Activated CD4-positive, alpha-beta T cell treated with anti-CD3 and anti-CD28 coated beads, Interleukin-2, amount 10 ng/mL, durations not matched to agents 24 days and 14 days (primary cell): ENCODE results near the gene ANKS1B. TPM values are rescaled to one million over a fixed set of nuclear protein-coding genes. Genes with fewer than 3 reads are reported as not detected.

ENCODE experiments used
- DNase-seq: peaks from one replicate; pipeline ENCODE4 v3.0.0; 2022
- H3K27ac Mint-ChIP-seq: one replicate; pipeline ENCODE4 v1.8.0; 2022; ENCODE audit warnings: mild to moderate bottlenecking, mixed read lengths
- H3K27me3 Mint-ChIP-seq: one replicate; pipeline ENCODE4 v1.8.0; 2022; ENCODE audit warnings: mixed read lengths
- H3K36me3 Mint-ChIP-seq: one replicate; pipeline ENCODE4 v1.8.0; 2022; ENCODE audit warnings: low read depth, mild to moderate bottlenecking, mixed read lengths
- H3K4me1 Mint-ChIP-seq: one replicate; pipeline ENCODE4 v1.8.0; 2021; ENCODE audit warnings: mixed read lengths
- H3K4me3 Mint-ChIP-seq: one replicate; pipeline ENCODE4 v1.8.0; 2022; ENCODE audit warnings: mild to moderate bottlenecking, moderate library complexity, mixed read lengths
- H3K9me3 Mint-ChIP-seq: one replicate; pipeline ENCODE4 v1.8.0; 2021; ENCODE audit warnings: mixed read lengths
- intact Hi-C: fragments of 100-400 bp; cut with micrococcal nuclease; formaldehyde crosslinking; loops from one replicate; pipeline ENCODE4 v1.15.1; 2023
- total RNA-seq: library from RNA; stranded (reverse); gene quantifications from 2 replicates; pipeline ENCODE4 v1.2.3, GENCODE V29; 2022

Gene ANKS1B
- total RNA-seq, 1 donor from 2014 or later, result 1.5 TPM

DNA sequence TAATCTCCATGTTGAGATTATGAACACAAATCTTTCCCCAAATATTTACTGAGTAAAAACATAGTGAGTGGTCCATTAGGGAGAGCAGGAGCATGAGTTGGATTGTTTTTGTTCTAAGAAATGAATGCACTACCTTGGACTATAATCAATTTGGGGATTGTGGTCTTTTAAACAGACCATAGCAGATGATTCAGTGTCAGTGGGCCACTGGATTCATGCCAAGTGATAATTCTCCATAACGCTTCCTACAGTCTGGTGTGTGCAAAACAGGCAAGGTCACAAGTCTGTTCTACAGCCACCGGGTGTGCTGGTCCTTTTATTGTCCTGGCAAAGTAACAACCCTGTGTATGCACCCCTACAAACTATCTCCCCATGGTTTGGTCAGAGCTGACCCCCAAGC, 1073.3 kb downstream of the ANKS1B start:
- no peaks in the 10 kb centered on the region for H3K4me1 Mint-ChIP-seq
- DNase-seq, result no peak
- H3K36me3 Mint-ChIP-seq, result no peaks in the 10 kb centered on the region
- H3K27me3 Mint-ChIP-seq, result no peaks in the 10 kb centered on the region
- H3K4me3 Mint-ChIP-seq, result no peak overlapping the region
- intact Hi-C loops, result no loop called here
- H3K27ac Mint-ChIP-seq, result no peak overlapping the region
- no peaks in the 10 kb centered on the region for H3K9me3 Mint-ChIP-seq

DNA sequence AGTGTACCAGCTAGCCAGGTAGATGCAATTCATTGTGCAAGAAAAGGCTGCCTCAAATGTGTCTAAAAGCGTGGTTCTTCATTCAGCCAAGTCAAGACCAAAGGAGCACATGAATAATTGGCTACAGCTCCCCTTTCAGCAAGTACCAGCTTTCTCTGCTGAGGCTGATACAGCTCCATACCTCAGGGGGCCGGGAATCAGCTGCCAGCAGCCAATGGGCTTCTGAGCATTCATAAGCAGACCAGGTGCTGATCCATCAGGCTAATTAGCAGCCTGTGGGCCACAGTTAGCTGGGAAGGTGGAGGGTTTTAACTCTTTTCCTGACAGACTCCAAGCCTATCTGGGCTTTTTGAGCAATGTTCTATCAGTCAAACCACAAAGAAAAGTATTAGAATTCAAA, 1075.0 kb downstream of the ANKS1B start:
- Mint-ChIP-seq H3K27ac (no peak overlapping the region), H3K4me3 (no peak overlapping the region), H3K9me3 (no peaks in the 10 kb centered on the region), H3K4me1 (no peaks in the 10 kb centered on the region), H3K27me3 (no peaks in the 10 kb centered on the region), H3K36me3 (no peaks in the 10 kb centered on the region)
- intact Hi-C loops, result no loop called here
- DNase-seq, result no peak

DNA sequence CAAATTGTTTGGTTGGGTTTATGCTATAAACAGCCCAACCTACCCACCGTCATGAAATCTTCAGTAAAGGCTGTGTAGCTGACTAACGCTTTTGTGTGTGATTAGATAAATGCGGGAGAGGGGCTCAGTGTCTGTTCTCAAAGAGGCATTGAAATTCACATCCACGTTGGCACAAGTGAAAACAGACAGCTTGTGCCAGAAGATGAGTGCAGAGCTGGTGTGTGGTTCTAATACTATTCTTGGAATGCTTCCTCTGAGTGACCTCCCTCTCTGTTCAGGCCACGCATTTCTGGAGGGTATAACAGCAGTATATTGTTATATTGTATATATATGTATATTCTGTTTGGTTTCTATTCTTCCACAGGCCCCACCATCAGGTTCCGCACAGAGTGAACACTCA, 1075.9 kb downstream of the ANKS1B start:
- DNase-seq, result no peak
- Mint-ChIP-seq H3K27me3 (no peaks in the 10 kb centered on the region), H3K4me3 (no peak overlapping the region), H3K27ac (no peak overlapping the region), H3K36me3 (no peaks in the 10 kb centered on the region), H3K9me3 (no peaks in the 10 kb centered on the region), H3K4me1 (no peaks in the 10 kb centered on the region)
- intact Hi-C loops, result no loop called here

DNA sequence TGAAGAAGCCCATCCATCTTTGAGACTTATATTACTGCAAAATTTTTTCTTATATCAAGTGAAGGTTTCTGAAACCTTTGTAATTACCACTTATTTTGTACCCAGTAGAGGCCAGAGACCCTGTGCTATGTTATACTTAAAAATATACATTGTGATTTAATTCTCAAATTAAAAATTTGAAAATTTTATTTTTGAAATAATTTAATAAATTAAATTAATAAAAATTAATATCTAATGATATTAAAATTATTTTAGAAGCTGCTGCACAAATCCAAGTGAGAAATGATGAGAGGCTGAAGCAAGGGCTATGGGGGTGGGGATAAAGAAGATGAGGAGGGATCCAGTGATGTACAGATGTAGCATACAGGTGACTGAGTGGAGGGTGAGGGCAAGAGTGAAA, 1080.9 kb downstream of the ANKS1B start:
- no peaks in the 10 kb centered on the region for H3K4me1 Mint-ChIP-seq

DNA sequence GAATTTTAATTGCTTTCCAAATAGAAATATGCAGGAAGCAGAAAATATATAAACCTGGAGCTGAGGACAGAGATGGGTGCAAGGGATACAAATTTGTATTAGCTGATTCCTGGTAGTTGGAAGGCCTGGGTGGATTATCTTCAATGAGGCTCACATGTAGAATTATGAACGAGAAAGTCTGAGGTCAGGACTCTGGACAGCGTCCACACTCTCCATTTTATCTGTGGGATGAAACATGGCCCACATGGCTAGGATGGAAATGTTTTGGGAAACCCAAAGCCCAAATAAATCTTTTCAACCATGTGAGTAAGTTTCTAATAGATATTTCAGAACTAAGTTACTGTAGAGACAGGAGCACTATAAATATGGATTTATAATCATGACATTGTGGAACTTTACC, 1083.5 kb downstream of the ANKS1B start:
- H3K27me3 Mint-ChIP-seq, result peaks cover 32% of the 10 kb centered on the region
- no peaks in the 10 kb centered on the region for H3K9me3 Mint-ChIP-seq
- H3K4me1 Mint-ChIP-seq, result no peaks in the 10 kb centered on the region
- intact Hi-C loops, result no loop called here
- no peak overlapping the region for H3K4me3 Mint-ChIP-seq
- DNase-seq, result no peak
- no peaks in the 10 kb centered on the region for H3K36me3 Mint-ChIP-seq
- no peak overlapping the region for H3K27ac Mint-ChIP-seq

More for the DNA sequence above, 1080.9 kb downstream of the ANKS1B start:
- Mint-ChIP-seq H3K9me3 (no peaks in the 10 kb centered on the region), H3K4me3 (no peak overlapping the region), H3K27me3 (peaks cover 12% of the 10 kb centered on the region), H3K36me3 (no peaks in the 10 kb centered on the region), H3K27ac (no peak overlapping the region)
- intact Hi-C loops, result no loop called here
- no peak for DNase-seq

DNA sequence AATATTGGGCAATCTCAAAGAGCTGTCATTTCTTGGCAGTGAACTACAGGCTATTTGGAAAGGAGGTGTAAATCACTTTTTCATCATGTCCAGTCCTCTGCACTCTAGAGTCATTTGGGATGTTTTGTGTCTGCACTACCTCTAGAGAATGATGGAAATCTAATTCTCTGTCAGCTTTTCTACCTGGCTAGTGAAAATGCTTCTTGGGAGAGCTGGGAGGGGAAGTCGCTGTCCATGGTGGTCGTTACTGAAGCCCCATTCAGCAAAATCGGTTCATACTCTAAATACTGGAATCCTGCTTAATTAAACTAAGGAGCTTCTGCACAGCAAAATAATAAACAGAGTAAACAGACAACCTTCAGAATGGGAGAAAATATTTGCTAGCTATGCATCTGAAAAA, 1087.8 kb downstream of the ANKS1B start:
- DNase-seq, result no peak
- H3K27me3 Mint-ChIP-seq, result peaks cover 62% of the 10 kb centered on the region

DNA sequence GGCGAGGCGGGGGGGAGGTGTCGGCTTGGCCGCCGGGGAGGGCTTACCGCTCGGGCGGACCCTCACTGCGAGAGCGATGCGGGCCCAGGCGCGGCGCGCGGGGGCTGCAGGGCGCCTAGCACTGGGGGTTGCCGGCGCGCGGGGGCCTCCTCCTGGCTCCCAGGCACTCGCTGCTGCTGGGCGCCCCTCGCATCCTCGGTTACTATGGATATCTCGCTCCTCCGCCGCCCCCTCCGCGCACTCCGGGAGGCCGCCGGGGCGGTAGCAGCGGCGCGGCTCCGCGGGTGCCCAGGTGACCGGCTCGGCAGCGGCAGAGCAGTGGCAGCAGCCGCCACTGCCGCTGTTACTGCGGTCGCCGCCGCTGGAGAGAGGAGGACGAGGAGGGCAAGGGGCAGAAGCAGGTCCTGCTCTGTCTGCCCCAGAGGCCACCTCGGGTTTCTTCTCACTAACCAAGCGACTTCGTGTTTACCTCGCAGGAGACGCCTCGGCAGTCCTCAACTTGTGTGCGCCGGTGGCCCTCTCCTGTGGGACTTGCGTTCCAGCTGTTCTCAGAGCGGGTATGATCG, 1089.6 kb downstream of the ANKS1B start:
- Mint-ChIP-seq H3K4me3 (no peak overlapping the region), H3K4me1 (no peaks in the 10 kb centered on the region), H3K27ac (no peak overlapping the region), H3K27me3 (peaks cover 64% of the 10 kb centered on the region), H3K36me3 (no peaks in the 10 kb centered on the region), H3K9me3 (no peaks in the 10 kb centered on the region)
- no peak for DNase-seq
- intact Hi-C loops, result no loop called here

More for the DNA sequence above, 1087.8 kb downstream of the ANKS1B start:
- Mint-ChIP-seq H3K4me1 (no peaks in the 10 kb centered on the region), H3K9me3 (no peaks in the 10 kb centered on the region), H3K27ac (no peak overlapping the region), H3K4me3 (no peak overlapping the region), H3K36me3 (no peaks in the 10 kb centered on the region)
- intact Hi-C loops, result no loop called here

DNA sequence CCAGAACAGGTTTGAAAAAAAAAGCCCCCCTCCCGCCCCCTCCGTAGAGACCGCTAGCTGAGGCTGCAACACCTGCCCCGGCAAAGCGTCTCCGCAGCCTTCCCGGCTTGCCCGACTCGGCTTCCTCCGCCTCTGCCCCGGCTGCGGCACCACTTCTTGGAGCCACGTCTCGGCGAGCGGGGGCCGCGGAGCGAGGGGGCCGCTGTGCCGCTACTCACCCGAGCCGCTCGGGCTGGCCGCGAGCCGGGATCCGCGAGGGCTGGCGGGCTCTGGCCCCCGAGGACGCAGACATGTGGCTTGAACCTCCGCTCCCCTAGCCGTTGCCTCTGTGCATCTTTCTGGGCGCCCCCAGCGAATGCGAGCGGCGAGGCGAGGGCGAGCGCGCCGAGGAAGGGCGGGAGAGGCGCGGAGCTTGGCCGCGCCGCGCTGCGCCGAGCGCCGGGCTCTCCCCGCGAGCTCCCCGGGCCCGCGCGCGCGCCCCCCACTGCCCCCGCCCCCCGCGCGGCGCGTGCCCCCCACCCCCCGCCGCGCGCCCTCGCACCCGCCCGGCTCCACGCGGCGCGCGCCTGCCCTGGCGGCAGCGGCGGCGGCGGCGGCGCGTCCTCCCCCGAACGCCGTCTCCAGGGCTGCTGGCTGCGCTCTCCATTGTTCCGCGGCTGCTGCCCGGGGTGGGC, 1090.2 kb downstream of the ANKS1B start:
- H3K4me3 Mint-ChIP-seq, result no peak overlapping the region
- peaks cover 70% of the 10 kb centered on the region for H3K27me3 Mint-ChIP-seq
- H3K4me1 Mint-ChIP-seq, result no peaks in the 10 kb centered on the region
- H3K36me3 Mint-ChIP-seq, result no peaks in the 10 kb centered on the region
- H3K9me3 Mint-ChIP-seq, result no peaks in the 10 kb centered on the region
- H3K27ac Mint-ChIP-seq, result no peak overlapping the region
- no peak for DNase-seq
- intact Hi-C loops, result no loop called here

DNA sequence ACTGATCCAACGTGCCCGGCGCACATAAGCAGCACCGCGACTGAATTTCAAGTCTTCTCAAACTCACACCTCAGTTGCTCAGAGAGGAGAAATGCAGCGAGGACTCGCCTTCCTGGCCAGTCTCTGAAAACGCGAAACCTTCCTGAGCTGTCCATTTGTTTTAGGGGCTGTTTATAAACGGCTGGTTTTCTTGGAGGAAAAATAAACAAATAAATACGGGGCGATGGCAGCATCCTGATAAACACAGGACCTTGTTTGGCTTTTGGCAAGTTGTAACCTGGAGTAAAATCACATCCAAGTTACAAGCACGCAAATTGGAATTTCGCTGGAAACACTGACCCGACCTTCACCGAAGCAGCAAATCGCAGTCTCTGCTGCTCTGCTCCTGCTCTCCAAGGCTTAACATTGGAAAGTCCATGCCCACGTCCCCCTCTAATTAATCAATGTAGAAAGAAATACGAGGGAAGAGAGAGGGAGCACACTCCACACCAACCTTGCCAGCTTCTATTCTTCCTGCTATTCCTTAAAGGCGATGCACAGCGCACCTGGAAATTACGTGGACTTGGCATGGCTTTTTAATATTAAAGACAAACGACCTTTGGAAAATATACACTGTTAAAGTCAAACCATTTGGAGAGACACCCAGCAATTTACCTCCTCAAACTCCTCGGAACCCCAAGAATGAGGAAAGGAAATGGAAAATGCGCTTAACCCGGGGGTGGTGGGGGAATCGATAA, 1090.9 kb downstream of the ANKS1B start:
- no peak overlapping the region for H3K4me3 Mint-ChIP-seq
- no peaks in the 10 kb centered on the region for H3K36me3 Mint-ChIP-seq
- DNase-seq, result no peak
- H3K9me3 Mint-ChIP-seq, result no peaks in the 10 kb centered on the region
- H3K27ac Mint-ChIP-seq, result no peak overlapping the region
- intact Hi-C loops, result no loop called here
- no peaks in the 10 kb centered on the region for H3K4me1 Mint-ChIP-seq
- H3K27me3 Mint-ChIP-seq, result peaks cover 65% of the 10 kb centered on the region

DNA sequence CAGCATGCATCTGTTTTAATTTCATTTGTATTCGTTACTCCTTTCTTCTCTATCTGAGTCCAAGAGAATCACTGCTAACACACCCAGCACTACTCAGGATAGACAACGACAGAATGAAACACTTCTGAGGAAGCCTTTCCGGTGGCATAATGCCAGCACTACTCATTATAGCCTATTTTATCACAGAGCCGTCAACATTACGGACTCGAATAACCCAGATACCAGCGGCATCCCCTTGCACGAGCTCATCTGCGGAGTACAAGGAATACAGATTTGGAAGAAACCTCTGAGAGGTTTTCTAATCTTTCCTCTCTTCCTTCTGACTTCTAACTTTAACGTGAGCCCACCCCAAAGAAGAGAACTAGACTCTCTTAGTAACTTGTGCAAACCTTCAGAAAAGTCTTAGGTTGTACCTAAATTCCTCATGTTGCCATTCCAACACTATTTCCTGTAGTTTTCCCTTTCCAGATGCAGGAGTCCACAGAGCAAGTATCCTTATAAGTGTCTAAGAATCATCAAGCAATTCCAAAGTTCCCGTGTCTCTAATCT, 1091.5 kb downstream of the ANKS1B start:
- H3K4me3 Mint-ChIP-seq, result no peak overlapping the region
- no peak for DNase-seq
- peaks cover 67% of the 10 kb centered on the region for H3K27me3 Mint-ChIP-seq
- H3K27ac Mint-ChIP-seq, result no peak overlapping the region
- no peaks in the 10 kb centered on the region for H3K4me1 Mint-ChIP-seq
- H3K9me3 Mint-ChIP-seq, result no peaks in the 10 kb centered on the region
- H3K36me3 Mint-ChIP-seq, result no peaks in the 10 kb centered on the region
- intact Hi-C loops, result no loop called here

DNA sequence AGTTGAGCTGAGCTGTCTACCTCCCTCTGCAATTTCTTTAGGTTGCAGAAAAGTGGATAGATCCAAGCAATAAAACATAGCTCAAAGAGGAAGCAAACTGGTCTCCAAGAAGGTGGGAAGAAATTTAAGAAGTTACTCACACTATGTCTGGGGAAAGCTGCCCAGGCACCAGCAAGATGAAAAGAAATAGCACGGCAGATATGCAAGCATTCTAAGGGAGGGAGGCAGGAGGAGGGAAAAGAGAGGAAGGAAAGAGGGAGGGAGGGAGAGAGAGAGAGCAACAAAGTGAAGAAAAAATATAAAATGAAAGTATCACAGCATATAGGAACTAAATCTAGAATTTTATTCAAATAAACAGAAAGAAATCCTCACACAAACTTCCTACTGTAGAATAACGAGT, 1099.0 kb downstream of the ANKS1B start:
- no peak for DNase-seq
- H3K36me3 Mint-ChIP-seq, result no peaks in the 10 kb centered on the region
- no peaks in the 10 kb centered on the region for H3K4me1 Mint-ChIP-seq
- H3K27ac Mint-ChIP-seq, result no peak overlapping the region
- H3K9me3 Mint-ChIP-seq, result no peaks in the 10 kb centered on the region
- intact Hi-C loops, result no loop called here
- no peak overlapping the region for H3K4me3 Mint-ChIP-seq
- H3K27me3 Mint-ChIP-seq, result peaks cover 40% of the 10 kb centered on the region

DNA sequence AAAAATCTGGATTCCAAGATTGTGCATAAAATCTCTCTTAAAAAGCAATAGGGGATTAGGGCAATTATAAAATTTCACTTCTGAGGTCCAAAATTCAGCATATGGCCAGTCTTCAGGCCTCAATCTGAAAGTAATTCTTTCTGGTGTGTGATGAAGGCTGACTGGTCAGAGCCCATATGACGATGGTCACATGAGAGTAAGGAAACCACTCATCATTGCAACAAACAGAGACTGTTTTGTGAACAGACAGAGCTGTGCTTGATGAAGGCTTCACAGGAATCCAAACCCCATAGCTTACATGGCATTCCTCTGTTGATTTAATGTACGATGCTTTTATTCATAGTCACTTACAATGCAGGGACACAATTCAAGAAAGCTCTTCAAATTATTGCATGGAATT, 1101.5 kb downstream of the ANKS1B start:
- no peak overlapping the region for H3K27ac Mint-ChIP-seq
- H3K27me3 Mint-ChIP-seq, result peaks cover 35% of the 10 kb centered on the region
- no peaks in the 10 kb centered on the region for H3K36me3 Mint-ChIP-seq
- no peak for DNase-seq
- H3K4me3 Mint-ChIP-seq, result no peak overlapping the region
- no peaks in the 10 kb centered on the region for H3K9me3 Mint-ChIP-seq
- no peaks in the 10 kb centered on the region for H3K4me1 Mint-ChIP-seq
- intact Hi-C loops, result no loop called here

DNA sequence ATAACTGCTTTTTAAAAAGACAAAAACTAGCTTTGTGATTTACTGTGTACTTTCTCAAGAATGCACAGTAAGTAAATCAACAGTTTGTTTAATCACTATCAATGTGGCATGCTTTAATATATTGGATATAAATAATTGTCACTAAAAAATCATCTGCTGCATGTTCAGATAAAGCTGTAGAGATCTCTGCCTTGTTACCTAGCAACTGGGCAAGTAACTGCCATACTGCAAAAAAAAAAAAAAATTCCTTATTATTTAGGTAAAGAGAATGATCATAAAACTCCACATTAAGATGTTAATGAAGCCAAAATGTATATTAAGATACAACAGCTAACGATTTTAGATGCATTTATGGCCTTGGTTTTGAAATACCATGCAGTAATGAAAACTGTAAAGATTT, 1102.2 kb downstream of the ANKS1B start:
- H3K4me3 Mint-ChIP-seq, result no peak overlapping the region
- intact Hi-C loops, result no loop called here

DNA sequence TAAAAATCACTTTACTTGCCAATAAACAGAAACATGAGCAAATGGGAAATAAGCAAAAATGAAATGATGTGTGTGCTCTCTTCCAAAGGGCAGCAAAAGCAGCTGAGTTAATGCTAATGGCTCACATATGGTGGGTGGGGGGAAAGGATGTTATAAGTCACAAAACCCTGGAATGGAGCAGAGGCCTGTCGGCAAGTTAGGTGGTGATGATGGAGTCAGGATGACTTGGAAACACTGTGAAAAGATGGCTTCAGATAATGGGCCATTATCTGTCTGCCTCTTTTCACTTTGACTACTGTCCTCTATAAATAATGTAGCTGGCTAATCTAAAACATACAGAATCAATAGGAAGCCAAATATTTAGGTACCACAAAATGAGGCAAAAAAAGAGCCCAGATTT, 1111.0 kb downstream of the ANKS1B start:
- Mint-ChIP-seq H3K4me3 (no peak overlapping the region), H3K27ac (no peak overlapping the region), H3K36me3 (no peaks in the 10 kb centered on the region), H3K9me3 (no peaks in the 10 kb centered on the region), H3K27me3 (peaks cover 20% of the 10 kb centered on the region), H3K4me1 (peaks cover 4% of the 10 kb centered on the region)
- intact Hi-C loops, result loop anchor here (10.0 kb wide), 2 partner anchors 149 to 1369 kb away; no protein-coding TSS in a partner anchor
- DNase-seq, result no peak

More for the DNA sequence above, 1102.2 kb downstream of the ANKS1B start:
- H3K4me1 Mint-ChIP-seq, result no peaks in the 10 kb centered on the region
- H3K27ac Mint-ChIP-seq, result no peak overlapping the region
- DNase-seq, result no peak
- H3K27me3 Mint-ChIP-seq, result peaks cover 35% of the 10 kb centered on the region
- H3K36me3 Mint-ChIP-seq, result no peaks in the 10 kb centered on the region
- no peaks in the 10 kb centered on the region for H3K9me3 Mint-ChIP-seq
